Measurements from ENCODE around the gene NFKBIB.
"Not testable (repeated sequence)": the region's sequence is repeated elsewhere in the genome, so short reads cannot be mapped to it uniquely, and the experiment has no call there.

The NFKBIB gene

GRCh38 chr19:38873400-38873799, 26.4 kb upstream of the NFKBIB start:
- not testable (repeated sequence) for DNase-seq (ENCODE audit: low read depth in 2 of 2, low spot score in 1 of 2)

- no peak for DNase-seq (ENCODE audit: low read depth in 2 of 2, low spot score in 1 of 2)
Measured at GRCh38 chr19:38875656-38876395, 23.9 kb upstream of the NFKBIB start.

- DNase-seq (ENCODE audit: low read depth in 2 of 2, low spot score in 1 of 2) = peak; percentile 44 to 46
Measured at GRCh38 chr19:38877781-38878574, 21.8 kb upstream of the NFKBIB start, which contains the start of gene RINL. RINL (minus strand) TSS chr19:38878275; CDS start chr19:38876742, 1,533 bp downstream.

GRCh38 chr19:38878575-38879399, 21.0 kb upstream of the NFKBIB start:
- no peak for DNase-seq (ENCODE audit: low read depth in 2 of 2, low spot score in 1 of 2)

GRCh38 chr19:38879400-38879751, 20.4 kb upstream of the NFKBIB start:
- DNase-seq (ENCODE audit: low read depth in 2 of 2, low spot score in 1 of 2) = no peak

GRCh38 chr19:38880076-38880881, 19.5 kb upstream of the NFKBIB start:
- no peak for DNase-seq (ENCODE audit: low read depth in 2 of 2, low spot score in 1 of 2)

- DNase-seq (ENCODE audit: low read depth in 2 of 2, low spot score in 1 of 2) = no peak
Measured at GRCh38 chr19:38880882-38881609, 18.7 kb upstream of the NFKBIB start.

- no peak for DNase-seq (ENCODE audit: low read depth in 2 of 2, low spot score in 1 of 2)
Measured at GRCh38 chr19:38883286-38883685, 16.5 kb upstream of the NFKBIB start.

GRCh38 chr19:38884691-38885090, 15.1 kb upstream of the NFKBIB start:
- not testable (repeated sequence) for DNase-seq (ENCODE audit: low read depth in 2 of 2, low spot score in 1 of 2)

- no peak for DNase-seq (ENCODE audit: low read depth in 2 of 2, low spot score in 1 of 2)
Measured at GRCh38 chr19:38888876-38889275, 10.9 kb upstream of the NFKBIB start.

GRCh38 chr19:38889803-38890202, 10.0 kb upstream of the NFKBIB start:
- DNase-seq (ENCODE audit: low read depth in 2 of 2, low spot score in 1 of 2) = no peak

- DNase-seq (ENCODE audit: low read depth in 2 of 2, low spot score in 1 of 2) = no peak
Measured at GRCh38 chr19:38890686-38891085, 9.1 kb upstream of the NFKBIB start.

- DNase-seq (ENCODE audit: low read depth in 2 of 2, low spot score in 1 of 2) = no peak
Measured at GRCh38 chr19:38891771-38892170, 8.0 kb upstream of the NFKBIB start.

GRCh38 chr19:38892841-38893240, 6.9 kb upstream of the NFKBIB start:
- DNase-seq (ENCODE audit: low read depth in 2 of 2, low spot score in 1 of 2) = no peak

GRCh38 chr19:38893341-38893771, 6.4 kb upstream of the NFKBIB start:
- DNase-seq (ENCODE audit: low read depth in 2 of 2, low spot score in 1 of 2) = no peak

- DNase-seq (ENCODE audit: low read depth in 2 of 2, low spot score in 1 of 2) = no peak
Measured at GRCh38 chr19:38894968-38895367, 4.8 kb upstream of the NFKBIB start.

GRCh38 chr19:38898788-38899446, 852 bp upstream of the NFKBIB start:
- no peak for DNase-seq (ENCODE audit: low read depth in 2 of 2, low spot score in 1 of 2)

- DNase-seq (ENCODE audit: low read depth in 2 of 2, low spot score in 1 of 2) = no peak
Measured at GRCh38 chr19:38900202-38900629, 447 bp downstream of the NFKBIB start.

GRCh38 chr19:38900743-38901190, 998 bp downstream of the NFKBIB start:
- DNase-seq (ENCODE audit: low read depth in 2 of 2, low spot score in 1 of 2) = no peak
